OCI-LY1 (cell line): ENCODE results near the gene NCKAP1.

Experiments used
- H2AFZ ChIP-seq: fragments of 200-600 bp; sonication (generic), shearing (Covaris generic); 2 replicates; pipeline ENCODE4 v1.6.0; 2014; ENCODE audit warnings: antibody characterized with exemption, mild to moderate bottlenecking, low read length
- H3F3A ChIP-seq: fragments of 200-600 bp; sonication (generic), shearing (Covaris generic); 2 replicates; pipeline ENCODE4 v1.6.0; 2014; ENCODE audit warnings: mild to moderate bottlenecking, antibody characterized with exemption, low read length, moderate library complexity; ENCODE audit not compliant: insufficient read depth
- H3K27ac ChIP-seq: fragments of 200-600 bp; sonication (generic); 2 replicates; pipeline ENCODE4 v1.5.1; 2014; ENCODE audit warnings: low read length, mixed run types, mild to moderate bottlenecking, low read depth; ENCODE audit not compliant: poor library complexity, severe bottlenecking
- H3K27me3 ChIP-seq: fragments of 200-600 bp; sonication (generic); 2 replicates; pipeline ENCODE4 v1.6.0; 2014; ENCODE audit warnings: antibody characterized with exemption, mild to moderate bottlenecking, low read length, moderate library complexity; ENCODE audit not compliant: insufficient read depth
- H3K36me3 ChIP-seq: fragments of 200-600 bp; sonication (generic); 2 replicates; pipeline ENCODE4 v1.6.1; 2014; ENCODE audit warnings: mild to moderate bottlenecking, antibody characterized with exemption, low read length, moderate library complexity, mixed read lengths; ENCODE audit not compliant: insufficient read depth
- H3K4me1 ChIP-seq: fragments of 200-600 bp; sonication (generic); 2 replicates; pipeline ENCODE4 v1.5.1; 2014; ENCODE audit warnings: mild to moderate bottlenecking, low read length, moderate library complexity; ENCODE audit not compliant: insufficient read depth, severe bottlenecking
- H3K4me2 ChIP-seq: fragments of 200-600 bp; sonication (generic), shearing (Covaris generic); 2 replicates; pipeline ENCODE4 v1.6.1; 2014; ENCODE audit warnings: low read length
- H3K4me3 ChIP-seq: fragments of 200-600 bp; sonication (generic); 2 replicates; pipeline ENCODE4 v1.5.1; 2014; ENCODE audit warnings: low read length, low read depth, mild to moderate bottlenecking, mixed read lengths; ENCODE audit not compliant: poor library complexity, severe bottlenecking
- H3K79me2 ChIP-seq: fragments of 200-600 bp; shearing (Covaris generic); 2 replicates; pipeline ENCODE4 v1.6.1; 2016; ENCODE audit warnings: mixed run types, low read length, mixed read lengths; ENCODE audit not compliant: insufficient read depth
- H3K9ac ChIP-seq: fragments of 200-600 bp; sonication (generic), shearing (Covaris generic); 2 replicates; pipeline ENCODE4 v1.6.1; 2014; ENCODE audit warnings: mild to moderate bottlenecking, low read length, mixed read lengths
- H3K9me2 ChIP-seq: fragments of 200-600 bp; sonication (generic), shearing (Covaris generic); 2 replicates; pipeline ENCODE4 v1.6.1; 2014; ENCODE audit warnings: low read depth, mild to moderate bottlenecking, low read length, mixed read lengths
- H3K9me3 ChIP-seq: fragments of 200-600 bp; shearing (Covaris generic); 2 replicates; pipeline ENCODE4 v1.6.1; 2014; ENCODE audit warnings: low read length, mixed read lengths
- H4K20me1 ChIP-seq: fragments of 200-600 bp; sonication (generic), shearing (Covaris generic); 2 replicates; pipeline ENCODE4 v1.6.0; 2016; ENCODE audit warnings: mild to moderate bottlenecking, low read length; ENCODE audit not compliant: insufficient read depth
- EZH2 ChIP-seq: fragments of 200-600 bp; sonication (generic), shearing (Covaris generic); IDR thresholded peaks from 2 replicates; pipeline ENCODE4 v1.8.0; 2017; ENCODE audit warnings: borderline replicate concordance, mixed run types, mild to moderate bottlenecking, antibody characterized with exemption, low read length, moderate library complexity, mixed read lengths
- TF ChIP-seq, protein P1 (sequence below): fragments of 200-600 bp; sonication (generic), shearing (Covaris generic); IDR thresholded peaks from 2 replicates; pipeline ENCODE4 v1.5.1; 2017; ENCODE audit warnings: mild to moderate bottlenecking, antibody characterized with exemption, low read length, moderate library complexity, mixed read lengths

Gene NCKAP1

DNA sequence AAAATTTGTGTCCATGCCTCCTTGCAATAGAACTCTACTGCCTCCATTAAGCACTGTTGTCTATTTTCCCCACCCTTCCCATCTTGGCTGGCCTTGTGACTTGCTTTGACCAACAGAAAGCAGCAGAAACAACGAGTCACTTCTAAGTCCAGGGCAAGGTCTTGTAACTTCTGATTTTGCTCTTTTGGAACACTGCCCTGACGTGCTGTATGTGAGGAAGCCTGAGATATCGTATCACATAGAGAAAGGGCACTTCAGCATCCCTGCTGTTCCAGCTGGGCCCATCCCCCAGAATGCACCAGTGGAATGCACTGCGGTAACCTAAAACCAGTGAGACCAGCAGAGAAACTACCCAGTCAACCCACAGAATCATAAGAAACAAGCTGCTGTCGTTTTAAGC, 28.1 kb downstream of the NCKAP1 start:
- no peaks in the 10 kb centered on the region for H4K20me1 ChIP-seq
- H3K36me3 ChIP-seq = no peaks in the 10 kb centered on the region
- H2AFZ ChIP-seq = no peak overlapping the region
- H3F3A ChIP-seq = no peaks in the 10 kb centered on the region
- no peak overlapping the region for H3K9ac ChIP-seq
- H3K79me2 ChIP-seq = no peaks in the 10 kb centered on the region
- H3K9me3 ChIP-seq = no peaks in the 10 kb centered on the region
- H3K27ac ChIP-seq = no peak overlapping the region
- no peaks in the 10 kb centered on the region for H3K4me1 ChIP-seq
- H3K27me3 ChIP-seq = no peaks in the 10 kb centered on the region; the same call in 1 of the 2 replicates
- no peak overlapping the region for H3K4me2 ChIP-seq
- H3K4me3 ChIP-seq = no peak overlapping the region
- no peaks in the 10 kb centered on the region for H3K9me2 ChIP-seq
- TF ChIP-seq EZH2 = no peak
- TF ChIP-seq, protein P1, sequence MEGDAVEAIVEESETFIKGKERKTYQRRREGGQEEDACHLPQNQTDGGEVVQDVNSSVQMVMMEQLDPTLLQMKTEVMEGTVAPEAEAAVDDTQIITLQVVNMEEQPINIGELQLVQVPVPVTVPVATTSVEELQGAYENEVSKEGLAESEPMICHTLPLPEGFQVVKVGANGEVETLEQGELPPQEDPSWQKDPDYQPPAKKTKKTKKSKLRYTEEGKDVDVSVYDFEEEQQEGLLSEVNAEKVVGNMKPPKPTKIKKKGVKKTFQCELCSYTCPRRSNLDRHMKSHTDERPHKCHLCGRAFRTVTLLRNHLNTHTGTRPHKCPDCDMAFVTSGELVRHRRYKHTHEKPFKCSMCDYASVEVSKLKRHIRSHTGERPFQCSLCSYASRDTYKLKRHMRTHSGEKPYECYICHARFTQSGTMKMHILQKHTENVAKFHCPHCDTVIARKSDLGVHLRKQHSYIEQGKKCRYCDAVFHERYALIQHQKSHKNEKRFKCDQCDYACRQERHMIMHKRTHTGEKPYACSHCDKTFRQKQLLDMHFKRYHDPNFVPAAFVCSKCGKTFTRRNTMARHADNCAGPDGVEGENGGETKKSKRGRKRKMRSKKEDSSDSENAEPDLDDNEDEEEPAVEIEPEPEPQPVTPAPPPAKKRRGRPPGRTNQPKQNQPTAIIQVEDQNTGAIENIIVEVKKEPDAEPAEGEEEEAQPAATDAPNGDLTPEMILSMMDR = no peak

DNA sequence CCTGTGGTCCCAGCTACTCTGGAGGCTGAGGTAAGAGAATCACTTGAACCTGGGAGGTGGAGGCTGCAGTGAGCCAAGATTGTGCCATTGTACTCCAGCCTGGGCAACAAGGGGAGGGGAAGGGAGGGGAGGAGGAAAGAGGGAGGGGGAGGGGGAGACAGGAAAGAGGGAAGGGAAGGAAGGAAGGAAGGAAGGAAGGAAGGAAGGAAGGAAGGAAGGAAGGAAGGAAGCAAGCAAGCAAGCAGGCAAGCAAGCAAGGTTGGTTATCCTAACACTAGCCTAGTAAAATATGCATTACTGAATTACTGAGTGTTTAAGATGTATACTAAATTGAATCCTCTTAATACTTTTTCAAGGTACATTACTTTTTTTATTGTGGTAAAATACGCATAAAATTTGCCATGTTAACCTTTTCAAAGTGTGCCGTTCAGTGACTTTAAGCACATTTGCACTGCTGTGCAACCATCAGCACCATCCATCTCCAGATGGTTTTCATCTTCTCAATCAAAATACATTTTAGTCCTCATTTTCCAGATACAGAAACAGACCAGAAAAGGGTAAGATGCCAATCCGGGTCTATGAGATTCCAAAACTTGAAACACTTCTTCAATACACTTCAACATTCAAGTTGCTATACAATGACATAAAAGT, 28.9 kb downstream of the NCKAP1 start:
- H3K27me3 ChIP-seq = no peaks in the 10 kb centered on the region; the same call in 1 of the 2 replicates
- TF ChIP-seq, protein P1 = no peak
- no peak for TF ChIP-seq EZH2
- no peaks in the 10 kb centered on the region for H3K9me2 ChIP-seq
- H3K36me3 ChIP-seq = no peaks in the 10 kb centered on the region
- no peaks in the 10 kb centered on the region for H3K4me1 ChIP-seq
- H3K4me2 ChIP-seq = no peak overlapping the region
- no peak overlapping the region for H2AFZ ChIP-seq
- no peaks in the 10 kb centered on the region for H3F3A ChIP-seq
- H3K4me3 ChIP-seq = no peak overlapping the region
- no peaks in the 10 kb centered on the region for H4K20me1 ChIP-seq
- no peaks in the 10 kb centered on the region for H3K79me2 ChIP-seq
- no peak overlapping the region for H3K27ac ChIP-seq
- no peaks in the 10 kb centered on the region for H3K9me3 ChIP-seq
- H3K9ac ChIP-seq = no peak overlapping the region

DNA sequence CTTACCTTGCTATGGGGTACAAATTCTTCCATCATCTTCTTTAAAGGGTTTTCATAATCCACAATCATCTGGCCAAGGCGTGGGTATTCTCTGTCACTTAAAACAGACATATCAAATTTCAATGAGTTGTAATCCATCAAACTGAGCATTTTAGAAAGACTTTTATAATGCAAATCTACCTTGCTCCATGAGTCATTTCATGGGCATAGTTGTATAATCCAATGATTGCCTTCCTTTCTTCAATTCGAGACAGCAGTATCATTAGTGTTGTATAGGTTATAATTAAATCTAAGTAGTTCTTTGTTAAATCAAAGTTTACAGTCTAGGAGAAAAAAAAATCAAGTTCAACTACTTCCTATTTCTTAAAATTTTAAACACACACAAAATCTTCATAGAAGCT, 36.3 kb downstream of the NCKAP1 start:
- H3K9me3 ChIP-seq = no peaks in the 10 kb centered on the region
- H3K27me3 ChIP-seq = no peaks in the 10 kb centered on the region
- H3K4me1 ChIP-seq = no peaks in the 10 kb centered on the region
- no peak overlapping the region for H3K4me2 ChIP-seq
- no peaks in the 10 kb centered on the region for H3F3A ChIP-seq
- H3K9me2 ChIP-seq = no peaks in the 10 kb centered on the region
- H3K79me2 ChIP-seq = no peaks in the 10 kb centered on the region
- H3K36me3 ChIP-seq = no peaks in the 10 kb centered on the region
- H2AFZ ChIP-seq = no peak overlapping the region
- TF ChIP-seq EZH2 = no peak
- TF ChIP-seq, protein P1 = no peak
- H3K4me3 ChIP-seq = no peak overlapping the region
- H3K27ac ChIP-seq = no peak overlapping the region
- H4K20me1 ChIP-seq = no peaks in the 10 kb centered on the region
- no peak overlapping the region for H3K9ac ChIP-seq
